ENCODE measurements around the gene CNTNAP1.

GRCh38 chr17:42667088-42667951, 15.0 kb upstream of the CNTNAP1 start:
- TF ChIP-seq CTCF (IDR thresholded peaks at IDR 0.05; ENCODE audit: insufficient read depth, low read length) (no peak), REST (IDR thresholded peaks at IDR 0.05; ENCODE audit: insufficient replicate concordance, low read depth) (no peak), SPI1 (IDR thresholded peaks at IDR 0.05; ENCODE audit: borderline replicate concordance, low read depth) (no peak), POLR2AphosphoS5 (IDR thresholded peaks at IDR 0.05; ENCODE audit: low read depth) (no peak)
